Chondrocyte (in vitro differentiated cells): ENCODE results near the gene PDCL3. TPM values are rescaled to one million over a fixed set of nuclear protein-coding genes. Genes with fewer than 3 reads are reported as not detected.

Source experiments
- DNase-seq: peaks from one replicate; pipeline ENCODE4 v3.0.0; 2021; ENCODE audit warnings: mixed read lengths, low spot score
- H3K27ac Mint-ChIP-seq: one replicate; pipeline ENCODE4 v1.8.0; 2021; ENCODE audit warnings: mild to moderate bottlenecking, moderate library complexity, mixed read lengths; ENCODE audit not compliant: unreplicated experiment
- H3K27me3 Mint-ChIP-seq: 2 replicates; pipeline ENCODE4 v1.8.0; 2021; ENCODE audit warnings: low read depth, mixed read lengths
- H3K36me3 Mint-ChIP-seq: 2 replicates; pipeline ENCODE4 v1.8.0; 2021; ENCODE audit warnings: low read depth, mixed read lengths
- H3K4me1 Mint-ChIP-seq: 2 replicates; pipeline ENCODE4 v1.8.0; 2021; ENCODE audit warnings: low read depth, mild to moderate bottlenecking, mixed read lengths
- H3K4me3 Mint-ChIP-seq: one replicate; pipeline ENCODE4 v1.8.0; 2021; ENCODE audit warnings: mild to moderate bottlenecking, moderate library complexity, mixed read lengths; ENCODE audit not compliant: unreplicated experiment
- H3K9me3 Mint-ChIP-seq: 2 replicates; pipeline ENCODE4 v1.8.0; 2021; ENCODE audit warnings: low read depth, mixed read lengths
- CTCF ChIP-seq: fragments of 200-600 bp; sonication (generic); IDR thresholded peaks from 2 replicates; pipeline ENCODE4 v1.5.0; 2021; ENCODE audit warnings: antibody characterized with exemption, mild to moderate bottlenecking, moderate library complexity
- total RNA-seq: library from RNA; stranded (reverse); gene quantifications from 3 replicates; pipeline ENCODE4 v1.2.1, GENCODE V29; 2021

PDCL3 gene
- total RNA-seq, 1 donor from 2014 or later = 27.1 TPM

DNA sequence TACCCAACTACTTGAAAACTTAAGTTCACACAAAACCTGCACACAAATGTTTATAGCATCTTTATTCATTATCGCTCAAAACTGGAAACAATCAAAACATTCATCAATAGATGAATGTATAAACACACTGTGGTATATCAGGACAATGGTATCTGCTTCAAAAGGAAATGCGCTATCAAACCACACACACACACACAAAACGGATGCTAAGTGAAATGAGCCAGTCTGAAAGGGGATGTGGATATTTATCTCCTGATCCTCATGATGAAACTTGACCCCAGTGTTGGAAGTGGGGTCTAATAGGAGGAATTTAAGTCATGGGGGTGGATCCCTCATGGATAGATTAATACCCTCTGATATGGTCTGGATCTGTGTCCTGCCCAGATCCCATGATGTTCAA is 22.0 kb downstream of the PDCL3 start:
- TF ChIP-seq CTCF = no peak
- Mint-ChIP-seq H3K27me3 (peaks cover 2% of the 10 kb centered on the region), H3K4me3 (no peak overlapping the region), H3K4me1 (peaks cover 13% of the 10 kb centered on the region), H3K9me3 (peaks cover 8% of the 10 kb centered on the region), H3K27ac (no peak overlapping the region), H3K36me3 (peaks cover 2% of the 10 kb centered on the region)
- DNase-seq = no peak

GRCh38 chr2:100588071-100588786 is 25.4 kb downstream of the PDCL3 start:
- Mint-ChIP-seq H3K36me3 (no peaks in the 10 kb centered on the region), H3K9me3 (peaks cover 8% of the 10 kb centered on the region), H3K4me3 (no peak overlapping the region), H3K27ac (no peak overlapping the region), H3K27me3 (peaks cover 3% of the 10 kb centered on the region), H3K4me1 (peaks cover 8% of the 10 kb centered on the region)
- no peak for DNase-seq
- TF ChIP-seq CTCF = no peak

GRCh38 chr2:100589527-100589926 is 26.7 kb downstream of the PDCL3 start:
- no peak for DNase-seq
- no peak overlapping the region for H3K27ac Mint-ChIP-seq
- H3K4me3 Mint-ChIP-seq = no peak overlapping the region
- peaks cover 3% of the 10 kb centered on the region for H3K27me3 Mint-ChIP-seq
- peaks cover 8% of the 10 kb centered on the region for H3K9me3 Mint-ChIP-seq
- TF ChIP-seq CTCF = no peak
- H3K36me3 Mint-ChIP-seq = no peaks in the 10 kb centered on the region
- peaks cover 8% of the 10 kb centered on the region for H3K4me1 Mint-ChIP-seq

DNA sequence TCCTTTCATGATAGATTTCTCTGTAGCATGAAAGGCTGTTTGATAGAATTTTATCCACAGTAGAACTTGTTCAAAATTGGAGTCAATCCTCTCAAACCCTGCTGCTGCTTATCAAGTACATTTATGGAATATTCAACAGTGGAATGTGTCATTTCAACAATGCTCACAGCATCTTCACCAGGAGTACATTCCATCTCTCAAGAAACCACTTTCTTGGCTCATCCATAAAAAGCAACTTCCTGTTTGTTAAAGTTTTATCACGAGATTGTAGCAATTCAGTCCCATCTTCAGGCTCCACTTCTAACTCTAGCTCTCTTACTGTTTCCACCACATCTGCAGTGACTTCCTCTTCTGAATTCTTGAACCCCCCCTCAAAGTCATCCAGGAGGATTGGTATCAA is 29.4 kb downstream of the PDCL3 start:
- DNase-seq = no peak
- Mint-ChIP-seq H3K27me3 (peaks cover 3% of the 10 kb centered on the region), H3K4me3 (no peak overlapping the region), H3K27ac (no peak overlapping the region), H3K9me3 (no peaks in the 10 kb centered on the region), H3K36me3 (no peaks in the 10 kb centered on the region), H3K4me1 (peaks cover 8% of the 10 kb centered on the region)
- TF ChIP-seq CTCF = no peak

- no peak for DNase-seq
- no peaks in the 10 kb centered on the region for H3K9me3 Mint-ChIP-seq
- no peak for TF ChIP-seq CTCF
- no peak overlapping the region for H3K27ac Mint-ChIP-seq
- peaks cover 5% of the 10 kb centered on the region for H3K4me1 Mint-ChIP-seq
- no peaks in the 10 kb centered on the region for H3K36me3 Mint-ChIP-seq
- H3K27me3 Mint-ChIP-seq = no peaks in the 10 kb centered on the region
- H3K4me3 Mint-ChIP-seq = no peak overlapping the region
These were observed 33.7 kb downstream of the PDCL3 start for GRCh38 chr2:100596465-100596864.
